HG03175 (cell line): Measurements from ENCODE around the gene LDLR.
A peak's percentile ranks its signal among the peaks of the same experiment; 100 is the strongest.
"Not testable (repeated sequence)": the region's sequence is repeated elsewhere in the genome, so short reads cannot be mapped to it uniquely, and the experiment has no call there.

Experiments used
- ATAC-seq: cut with Tn5 transposase; IDR thresholded peaks from one replicate; pipeline ENCODE4 v1.9.1; 2021; ENCODE audit warnings: mild to moderate bottlenecking, moderate library complexity; ENCODE audit not compliant: unreplicated experiment

LDLR gene

DNA sequence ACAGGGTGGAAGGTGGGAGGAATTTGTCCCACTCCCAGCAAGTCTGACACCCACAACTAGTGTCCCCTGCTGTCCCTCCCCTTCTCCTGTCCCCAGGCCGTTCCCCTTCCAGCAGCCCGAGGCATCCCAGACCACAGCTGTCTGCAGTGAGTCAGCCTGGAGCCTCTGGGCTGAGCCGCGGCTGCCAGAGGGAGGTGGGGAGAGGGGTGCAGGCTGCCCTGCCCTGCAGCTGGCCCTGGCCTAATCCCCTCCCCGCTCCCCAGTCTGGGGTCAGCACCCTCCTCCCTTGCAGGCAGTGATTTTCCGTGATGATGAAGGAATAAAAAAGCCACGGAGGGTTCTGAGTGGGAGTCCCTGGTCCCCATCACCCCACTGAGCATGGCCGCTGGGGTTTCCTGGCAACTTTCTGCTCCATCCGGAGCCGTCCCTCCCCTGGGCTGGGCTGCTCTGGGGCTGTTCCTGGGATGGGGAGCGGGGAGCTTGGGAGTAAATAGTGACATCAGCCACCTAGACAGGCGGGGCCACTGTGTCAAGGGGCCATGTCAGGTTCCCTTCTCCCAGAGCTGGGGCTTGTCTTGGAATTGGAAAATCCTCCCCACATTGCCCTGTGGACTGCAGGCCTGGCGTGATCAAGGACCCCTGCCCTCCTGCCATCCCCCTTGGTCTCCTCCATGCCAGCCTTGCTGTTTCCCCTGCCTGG, 49.5 kb downstream of the LDLR start:
- ATAC-seq, result no peak

DNA sequence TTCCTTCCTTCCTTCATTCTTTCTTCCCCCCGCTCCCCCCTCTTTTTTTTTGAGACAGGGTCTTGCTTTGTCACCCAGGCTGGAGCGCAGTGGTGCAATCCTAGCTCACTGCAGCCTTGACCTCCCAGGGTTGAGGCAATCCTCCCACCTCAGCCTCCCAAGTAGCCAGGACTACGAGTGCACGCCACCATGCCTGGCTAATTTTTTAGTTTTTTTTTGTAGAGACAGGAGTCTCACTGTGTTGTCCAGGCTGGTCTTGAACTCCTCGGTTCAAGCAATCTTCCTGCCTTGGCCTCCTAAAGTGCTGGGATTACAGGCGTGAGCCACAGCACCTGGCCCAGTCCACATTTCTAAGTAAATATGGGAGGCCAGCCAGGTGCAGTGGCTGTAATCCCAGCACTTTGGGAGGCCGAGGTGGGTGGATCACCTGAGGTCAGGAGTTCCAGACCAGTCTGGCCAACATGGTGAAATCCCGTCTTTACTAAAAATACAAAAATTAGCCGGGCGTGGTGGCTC, 50.8 kb downstream of the LDLR start:
- not testable (repeated sequence) for ATAC-seq

DNA sequence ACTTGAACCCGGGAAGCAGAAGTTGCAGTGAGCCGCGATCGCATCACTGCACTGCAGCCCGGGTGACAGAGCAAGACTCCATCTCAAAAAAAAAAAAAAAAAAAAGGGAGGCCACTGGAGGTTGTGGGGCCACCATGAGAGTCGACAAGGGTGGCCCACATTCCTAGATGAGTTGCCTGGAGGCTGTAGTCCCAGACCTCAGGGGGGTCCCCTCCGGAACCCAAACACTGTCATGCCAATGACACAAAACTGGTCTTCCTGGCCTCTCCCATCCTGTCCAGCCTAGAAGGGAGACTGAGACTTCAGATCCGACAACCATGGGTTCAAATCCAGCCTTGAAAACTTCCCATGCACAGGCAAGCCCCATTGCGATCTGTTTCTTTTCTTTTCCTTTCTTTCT, 51.6 kb downstream of the LDLR start:
- no peak for ATAC-seq

GRCh38 chr19:11141937-11142527, 52.8 kb downstream of the LDLR start:
- no peak for ATAC-seq

GRCh38 chr19:11142528-11143171, 53.4 kb downstream of the LDLR start:
- no peak for ATAC-seq

- no peak for ATAC-seq
Observed at GRCh38 chr19:11145536-11145924, 56.3 kb downstream of the LDLR start.

GRCh38 chr19:11148001-11148400, 58.7 kb downstream of the LDLR start:
- ATAC-seq, result no peak

DNA sequence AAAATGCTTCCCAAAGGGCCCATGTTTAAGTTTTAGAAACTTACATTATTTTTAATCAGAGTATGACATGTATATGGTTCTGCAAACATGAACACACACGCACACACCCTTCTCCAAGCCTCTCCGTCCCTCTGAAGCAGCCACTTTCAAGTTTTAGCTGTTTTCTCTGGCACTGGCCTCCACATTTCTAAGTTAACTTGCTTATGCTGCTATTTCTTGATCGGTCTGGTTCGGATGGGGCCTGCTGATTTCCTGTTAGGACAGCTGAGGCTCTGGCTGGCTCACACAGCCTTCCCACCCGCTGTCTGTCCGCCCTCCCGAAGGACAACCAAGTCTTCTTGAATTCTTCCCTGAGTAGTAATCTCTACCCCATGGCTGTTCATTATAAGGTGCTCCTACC, 61.9 kb downstream of the LDLR start:
- no peak for ATAC-seq

GRCh38 chr19:11152318-11153062, 63.2 kb downstream of the LDLR start:
- no peak for ATAC-seq

GRCh38 chr19:11154683-11155047, 65.4 kb downstream of the LDLR start:
- ATAC-seq, result no peak

DNA sequence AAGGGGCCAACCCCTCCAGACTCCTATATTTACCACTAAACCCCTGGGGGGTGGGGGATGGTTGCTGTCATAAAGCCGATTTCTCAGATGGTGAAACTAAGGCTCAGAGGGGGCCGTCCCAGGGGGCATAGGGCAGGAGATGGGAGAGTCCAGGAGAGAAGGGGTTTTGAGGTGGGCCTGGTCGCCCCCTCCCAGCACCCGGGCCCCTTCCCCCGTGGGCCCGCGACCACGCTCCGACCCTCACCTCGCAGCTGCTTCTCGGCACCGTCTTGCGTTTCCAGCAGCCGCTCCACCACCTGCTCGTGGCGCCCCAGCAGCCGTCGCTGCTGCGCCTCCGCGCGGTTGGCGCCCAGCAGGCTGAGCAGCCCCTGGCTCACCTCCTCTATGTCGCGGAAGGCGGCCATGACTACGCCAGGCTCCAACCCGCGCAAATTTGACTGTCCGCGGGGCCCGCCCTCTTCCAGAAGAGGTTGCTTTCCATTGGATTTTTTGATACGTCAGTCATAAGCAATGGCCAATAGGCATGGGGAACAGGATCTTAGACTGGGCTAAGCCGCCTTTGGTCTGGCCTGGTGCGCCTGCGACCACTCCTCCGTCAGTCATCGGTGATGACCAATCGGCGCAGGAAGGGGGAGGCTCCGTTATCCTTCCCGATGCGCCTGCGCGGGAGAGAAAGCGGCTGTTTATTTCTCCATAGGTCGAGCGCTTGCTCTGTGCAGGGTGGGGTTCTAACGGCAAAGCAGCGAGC, 66.3 kb downstream of the LDLR start, which contains the start of gene SPC24:
SPC24 (minus strand) TSS at position 410 of the 748 bp plus-strand sequence; CDS start at position 404, 6 bp downstream.
- peak; percentile 97 for ATAC-seq

- ATAC-seq, result no peak
Observed at GRCh38 chr19:11159598-11160439, 70.6 kb downstream of the LDLR start.

DNA sequence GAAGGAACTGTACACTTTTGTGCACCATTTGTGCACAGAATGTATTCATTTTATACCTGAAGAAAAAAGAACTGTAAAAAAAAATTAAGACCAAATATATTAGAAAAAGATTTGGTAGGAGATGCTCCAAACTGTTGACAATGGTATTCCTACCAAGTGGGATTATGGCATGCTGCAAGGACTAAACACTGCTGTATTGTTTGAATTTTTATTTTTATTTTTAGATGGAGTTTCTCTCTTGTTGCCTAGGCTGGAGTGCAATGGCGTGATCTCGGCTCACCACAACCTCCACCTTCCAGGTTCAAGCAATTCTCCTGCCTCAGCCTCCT, 71.1 kb downstream of the LDLR start:
- ATAC-seq, result not testable (repeated sequence)

DNA sequence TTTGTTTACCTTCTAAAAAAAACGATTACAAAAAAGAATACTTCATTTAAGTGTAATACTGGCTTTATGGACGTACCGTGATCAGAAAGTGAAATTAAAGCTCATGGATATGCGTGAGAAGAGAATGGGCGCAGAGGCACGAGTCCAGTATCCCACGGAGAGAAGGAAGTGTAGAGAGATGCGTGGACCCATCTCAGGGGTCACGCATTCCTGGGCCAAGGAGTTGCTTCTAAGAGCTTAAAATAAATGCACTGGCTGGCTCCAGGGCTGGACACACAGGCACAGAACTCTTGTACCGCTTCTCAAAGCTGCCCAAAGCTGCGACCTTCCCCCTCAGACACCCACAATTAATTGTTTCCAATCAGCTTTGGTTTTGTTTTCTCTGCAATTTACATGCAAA, 75.0 kb downstream of the LDLR start:
- no peak for ATAC-seq

DNA sequence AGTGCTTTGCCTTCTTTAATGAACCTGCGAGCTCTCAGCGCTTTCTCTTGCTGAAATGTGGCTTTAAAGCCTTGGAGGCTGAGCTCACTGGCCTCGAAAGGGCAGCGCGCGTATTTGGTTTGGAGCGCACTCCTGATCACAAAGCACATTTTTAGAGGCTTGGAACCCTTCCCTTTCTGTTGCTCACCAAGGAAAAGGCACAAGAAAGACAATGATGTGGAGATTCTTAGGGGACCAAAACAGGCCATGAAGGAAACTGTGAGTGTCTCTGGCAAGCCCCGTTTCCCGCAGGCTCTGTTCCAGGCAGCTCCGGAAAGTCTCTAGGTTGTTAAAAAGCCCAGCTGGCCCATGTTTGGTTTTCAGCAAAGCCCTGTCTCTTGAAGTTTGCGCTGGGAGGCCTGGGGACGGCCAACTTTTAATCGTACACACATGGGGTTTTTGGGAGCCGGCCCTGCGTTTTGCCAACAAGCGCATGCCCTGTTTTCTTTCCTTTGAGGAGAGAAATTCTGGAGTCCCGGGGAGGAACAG, 75.7 kb downstream of the LDLR start:
- no peak for ATAC-seq

DNA sequence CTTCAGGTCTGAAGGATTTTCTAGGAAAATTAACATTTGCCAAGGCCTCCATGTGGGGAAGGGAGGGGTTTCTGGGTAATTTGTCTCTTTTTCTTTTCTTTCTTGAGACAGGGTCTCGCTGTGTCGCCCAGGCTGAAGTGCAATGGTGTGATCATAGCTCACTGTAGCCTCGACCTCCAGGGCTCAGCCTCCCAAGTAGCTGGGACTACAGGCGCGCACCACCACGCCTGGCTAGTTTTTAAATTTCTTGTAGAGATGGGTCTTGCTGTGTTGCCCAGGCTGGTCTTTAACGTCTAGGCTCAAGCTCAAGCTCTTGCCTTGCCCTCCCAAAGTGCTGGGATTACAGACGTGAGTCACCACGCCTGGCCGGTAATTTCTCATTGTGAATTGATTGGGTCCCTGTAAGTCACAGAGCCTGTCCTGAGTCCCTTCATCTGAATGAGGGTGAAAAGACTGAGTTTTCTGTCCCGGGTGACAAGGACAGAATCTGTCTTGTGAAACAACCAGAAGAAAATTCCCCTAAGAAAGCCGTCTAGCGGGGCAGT, 76.3 kb downstream of the LDLR start:
- ATAC-seq, result no peak

GRCh38 chr19:11166281-11167142, 77.2 kb downstream of the LDLR start:
- no peak for ATAC-seq

GRCh38 chr19:11168568-11168967, 79.3 kb downstream of the LDLR start:
- no peak for ATAC-seq
